Stimulated activated CD8-positive, alpha-beta memory T cell treated with anti-CD3 and anti-CD28 coated beads, Interleukin-15, amount 100 ng/mL, for 24 hours (primary cell): Measurements from ENCODE around the gene NDUFAF8.
A peak's percentile ranks its signal among the peaks of the same experiment; 100 is the strongest.
"Not testable (repeated sequence)": the region's sequence is repeated elsewhere in the genome, so short reads cannot be mapped to it uniquely, and the experiment has no call there.

Experiments
- DNase-seq: peaks from one replicate; pipeline ENCODE4 v3.0.0-alpha.2; 2020; ENCODE audit warnings: low read depth

The NDUFAF8 gene

GRCh38 chr17:81223762-81224130 lies 15.4 kb upstream of the NDUFAF8 start:
- DNase-seq: no peak

DNA sequence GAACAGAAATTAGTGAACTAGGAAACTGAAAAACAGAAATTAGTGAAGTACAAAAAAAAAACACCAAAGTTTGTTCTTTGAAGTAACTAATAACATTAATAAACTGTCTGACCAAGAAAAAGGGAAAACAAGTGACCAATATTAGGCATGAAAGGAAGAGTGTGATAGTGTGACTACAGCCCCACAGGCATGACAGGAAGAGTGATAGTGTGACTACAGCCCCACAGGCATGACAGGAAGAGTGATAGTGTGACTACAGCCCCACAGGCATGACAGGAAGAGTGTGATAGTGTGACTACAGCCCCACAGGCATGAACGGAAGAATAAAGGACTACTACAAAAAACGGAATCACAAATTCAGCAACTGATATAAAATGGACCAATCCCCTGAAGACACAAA lies 11.5 kb upstream of the NDUFAF8 start:
- DNase-seq: not testable (repeated sequence)

GRCh38 chr17:81228420-81228819 lies 10.7 kb upstream of the NDUFAF8 start:
- no peak for DNase-seq

DNA sequence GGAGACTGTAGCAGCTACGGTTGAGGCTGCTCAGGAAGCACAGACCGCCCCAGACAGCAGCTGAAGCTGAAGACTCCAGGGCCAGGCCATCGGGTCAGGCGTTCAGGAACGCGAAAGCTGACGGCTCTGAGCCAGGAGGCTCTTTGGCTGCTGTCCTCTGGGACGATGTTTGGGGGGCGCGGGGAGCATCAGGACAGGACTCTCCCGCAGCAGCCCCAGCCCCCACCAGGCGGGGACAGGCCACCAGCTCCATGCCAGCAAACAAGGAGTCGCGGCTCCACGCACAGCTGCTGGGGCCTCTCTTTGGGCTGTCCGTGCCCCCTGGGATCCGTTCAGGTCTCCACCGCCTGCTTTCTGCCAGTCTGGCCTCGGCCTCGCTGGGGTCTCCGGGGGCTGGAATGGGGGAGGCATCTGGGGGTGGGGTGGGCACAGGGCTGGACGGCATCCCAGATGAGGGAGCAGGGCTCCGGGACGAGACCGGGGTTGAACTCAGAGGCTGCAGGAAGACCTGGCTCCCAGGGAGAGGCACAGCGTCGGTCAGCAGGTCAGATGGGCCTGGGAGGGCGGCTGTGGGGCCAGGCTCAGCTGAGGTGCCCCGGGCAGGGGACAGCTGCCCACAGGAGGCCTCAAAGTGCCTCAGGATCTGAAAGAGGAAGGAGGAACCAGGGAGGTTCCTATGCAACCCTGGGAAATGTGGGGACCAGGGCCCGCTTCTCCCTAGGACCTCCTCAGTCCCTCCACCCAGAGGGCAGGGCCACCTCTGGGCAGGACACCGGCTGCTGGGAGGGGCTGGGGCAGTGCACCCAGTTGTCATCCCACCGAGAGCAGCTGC lies 10.1 kb upstream of the NDUFAF8 start:
- no peak for DNase-seq

DNA sequence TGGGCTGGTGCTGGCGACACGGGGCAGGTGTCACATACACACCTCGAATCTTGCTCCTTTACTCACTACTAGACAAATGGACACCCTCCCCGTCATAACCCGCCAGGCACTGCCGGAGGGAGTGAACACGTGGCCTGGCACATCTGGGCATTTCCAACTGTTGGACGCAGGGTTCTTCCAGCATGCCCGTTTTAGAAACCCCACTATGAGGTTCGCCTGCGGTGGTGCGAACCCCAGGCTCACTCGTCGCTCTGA lies 9.5 kb upstream of the NDUFAF8 start:
- no peak for DNase-seq

GRCh38 chr17:81230043-81230820 lies 8.9 kb upstream of the NDUFAF8 start:
- no peak for DNase-seq

DNA sequence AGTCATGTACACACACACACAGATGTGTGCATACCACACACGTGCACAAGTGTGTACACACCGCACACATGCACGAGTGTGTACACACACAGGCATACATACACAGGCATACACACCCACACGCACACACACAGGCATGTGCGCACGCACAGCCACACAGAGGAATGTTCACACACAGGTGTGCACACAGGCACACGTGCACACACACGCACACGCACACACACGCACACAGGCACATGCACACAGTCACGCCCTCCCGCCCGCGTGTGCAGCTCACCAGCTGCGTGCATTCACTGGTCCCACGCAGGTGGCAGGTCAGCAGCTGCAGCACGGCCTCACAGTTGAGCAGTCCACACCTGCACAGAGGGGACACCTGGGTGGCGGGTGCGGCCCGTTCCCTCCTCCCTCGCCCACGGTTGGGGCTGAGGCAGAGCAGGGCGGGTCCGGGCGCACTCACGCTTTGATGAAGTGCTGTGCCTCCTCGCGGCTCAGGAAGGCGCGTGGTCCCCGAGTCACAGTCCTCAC lies 7.9 kb upstream of the NDUFAF8 start:
- DNase-seq: no peak

GRCh38 chr17:81231766-81232581 lies 7.1 kb upstream of the NDUFAF8 start:
- DNase-seq: no peak

DNA sequence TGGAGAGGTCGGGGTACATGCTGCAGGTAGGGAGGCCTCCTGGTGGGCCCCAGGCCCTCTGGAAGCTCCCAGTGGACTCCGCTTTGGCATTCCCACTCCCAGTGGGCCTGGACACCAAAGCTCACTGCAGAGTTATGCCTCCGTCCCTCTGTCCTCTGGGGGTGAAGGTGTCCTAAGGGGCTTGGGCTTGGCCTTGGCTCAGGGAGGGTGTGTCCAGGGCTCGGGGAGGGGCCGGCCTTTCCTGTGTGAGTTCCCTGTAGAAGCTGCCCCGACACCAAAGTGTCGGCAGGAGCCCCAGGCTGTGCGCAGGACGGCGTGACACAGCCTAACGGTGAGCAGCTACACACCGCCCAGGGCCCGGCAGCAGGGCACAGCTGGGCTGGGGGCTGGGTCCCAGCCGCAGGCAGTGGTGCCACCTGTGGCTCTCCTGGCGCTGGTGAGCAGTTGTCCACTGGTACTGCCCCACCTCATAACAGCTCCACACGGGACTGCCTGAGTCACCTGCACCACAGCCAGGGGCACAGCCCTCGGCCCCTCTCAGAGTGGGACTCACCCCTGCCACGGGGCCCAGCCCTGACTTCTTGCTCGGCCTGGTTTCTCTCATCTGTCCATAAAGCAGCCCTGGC lies 6.4 kb upstream of the NDUFAF8 start:
- DNase-seq: no peak

DNA sequence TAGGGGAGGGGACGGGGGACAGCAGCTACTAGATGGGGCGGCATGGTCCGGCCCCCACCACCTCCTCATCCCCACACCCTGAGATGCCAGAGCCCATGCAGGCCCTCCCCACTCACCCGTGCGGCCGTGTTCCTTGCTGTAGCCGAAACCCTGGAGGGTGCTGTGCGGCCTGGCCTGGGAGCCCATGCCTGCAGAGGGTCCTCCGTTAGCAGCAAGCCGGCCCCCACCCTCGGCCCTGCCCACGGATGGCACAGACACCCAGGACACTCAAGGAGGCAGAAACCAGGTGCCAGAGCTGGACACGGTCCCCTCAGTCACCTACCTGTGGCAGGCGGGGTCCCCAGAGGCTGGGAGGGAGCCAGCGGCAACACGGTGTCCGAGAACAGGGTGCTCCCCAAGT lies 5.8 kb upstream of the NDUFAF8 start:
- no peak for DNase-seq

GRCh38 chr17:81233811-81234505 lies 5.2 kb upstream of the NDUFAF8 start:
- DNase-seq: no peak

DNA sequence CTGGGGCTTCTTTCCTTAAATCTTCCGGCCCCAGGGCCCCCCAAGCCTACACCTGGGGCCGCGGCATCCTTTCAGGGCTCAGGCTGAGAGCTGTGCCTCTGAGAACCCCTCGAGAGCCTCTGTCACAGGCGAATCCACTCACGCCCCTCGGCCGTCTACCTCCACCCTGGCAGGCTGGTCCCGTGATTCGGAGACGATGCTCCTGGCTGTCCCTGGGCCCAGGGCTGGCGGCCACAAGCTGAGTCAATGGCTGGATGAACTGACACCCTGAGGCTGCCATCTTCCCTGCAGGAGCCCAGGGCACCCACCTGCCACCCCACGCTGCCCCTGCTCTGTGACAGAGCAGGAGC lies 4.6 kb upstream of the NDUFAF8 start:
- DNase-seq: no peak

DNA sequence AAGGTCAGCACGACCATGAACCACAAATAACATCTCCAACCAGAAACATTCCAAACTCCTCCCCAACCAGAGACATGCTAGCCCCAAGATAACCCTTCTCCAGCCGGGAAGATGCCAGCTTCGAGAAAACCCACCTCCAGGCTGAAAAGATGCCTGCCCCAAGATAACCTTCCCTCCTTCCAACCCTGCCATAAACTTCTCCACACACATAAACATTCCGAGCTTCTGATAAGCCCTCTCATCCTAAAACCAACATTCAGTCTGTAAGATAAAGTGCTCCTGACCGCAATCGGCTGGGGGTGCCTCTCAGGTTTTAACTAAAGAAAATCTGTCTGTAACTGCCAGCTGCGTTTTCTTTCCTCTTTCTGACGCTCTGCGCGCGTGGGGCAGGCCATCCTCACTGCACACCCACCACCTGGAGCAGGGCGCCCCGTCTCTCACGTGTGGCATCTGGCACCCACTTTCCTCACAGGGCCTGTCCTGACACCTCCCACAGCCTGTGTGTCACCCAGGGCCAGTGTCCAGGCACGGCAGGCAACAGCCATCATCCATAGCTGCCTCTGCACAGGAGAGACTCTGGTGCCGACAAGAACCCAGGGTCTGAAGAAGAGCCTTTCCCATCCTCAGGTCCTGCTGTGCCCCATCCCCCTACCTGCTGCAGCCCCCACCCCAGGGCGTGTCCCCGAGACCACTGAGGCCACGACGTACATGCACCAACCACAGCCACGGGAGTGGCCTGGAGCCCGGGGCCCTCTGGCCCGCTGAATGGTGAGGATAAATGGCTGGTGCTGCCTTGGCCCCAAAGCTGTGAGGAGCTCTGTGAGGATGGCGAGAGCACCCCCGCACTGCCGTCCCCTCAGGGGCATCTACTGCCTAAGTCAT lies 3.9 kb upstream of the NDUFAF8 start:
- DNase-seq: no peak

- no peak for DNase-seq
These were observed 3.0 kb upstream of the NDUFAF8 start for GRCh38 chr17:81235822-81236740.

GRCh38 chr17:81236784-81237183 lies 2.3 kb upstream of the NDUFAF8 start:
- DNase-seq: no peak

GRCh38 chr17:81237591-81238489 lies 1.3 kb upstream of the NDUFAF8 start:
- DNase-seq: no peak

DNA sequence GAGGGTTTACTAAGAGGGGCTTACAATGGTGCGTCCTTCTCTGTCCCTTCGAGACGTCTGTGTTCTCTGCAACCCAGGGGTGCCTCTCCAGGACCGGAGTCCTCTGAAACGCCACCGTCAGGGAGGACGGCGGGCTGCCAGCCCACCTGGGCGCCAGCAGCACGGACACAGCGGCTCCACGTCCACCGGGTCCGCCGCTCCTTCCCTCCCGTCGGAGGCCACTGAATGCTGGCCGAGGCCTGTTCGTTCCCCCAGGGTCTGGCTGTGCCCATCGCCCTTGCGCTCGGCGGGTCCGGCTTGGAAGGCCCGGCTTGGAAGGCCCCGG lies 666 bp upstream of the NDUFAF8 start:
- DNase-seq: no peak

DNA sequence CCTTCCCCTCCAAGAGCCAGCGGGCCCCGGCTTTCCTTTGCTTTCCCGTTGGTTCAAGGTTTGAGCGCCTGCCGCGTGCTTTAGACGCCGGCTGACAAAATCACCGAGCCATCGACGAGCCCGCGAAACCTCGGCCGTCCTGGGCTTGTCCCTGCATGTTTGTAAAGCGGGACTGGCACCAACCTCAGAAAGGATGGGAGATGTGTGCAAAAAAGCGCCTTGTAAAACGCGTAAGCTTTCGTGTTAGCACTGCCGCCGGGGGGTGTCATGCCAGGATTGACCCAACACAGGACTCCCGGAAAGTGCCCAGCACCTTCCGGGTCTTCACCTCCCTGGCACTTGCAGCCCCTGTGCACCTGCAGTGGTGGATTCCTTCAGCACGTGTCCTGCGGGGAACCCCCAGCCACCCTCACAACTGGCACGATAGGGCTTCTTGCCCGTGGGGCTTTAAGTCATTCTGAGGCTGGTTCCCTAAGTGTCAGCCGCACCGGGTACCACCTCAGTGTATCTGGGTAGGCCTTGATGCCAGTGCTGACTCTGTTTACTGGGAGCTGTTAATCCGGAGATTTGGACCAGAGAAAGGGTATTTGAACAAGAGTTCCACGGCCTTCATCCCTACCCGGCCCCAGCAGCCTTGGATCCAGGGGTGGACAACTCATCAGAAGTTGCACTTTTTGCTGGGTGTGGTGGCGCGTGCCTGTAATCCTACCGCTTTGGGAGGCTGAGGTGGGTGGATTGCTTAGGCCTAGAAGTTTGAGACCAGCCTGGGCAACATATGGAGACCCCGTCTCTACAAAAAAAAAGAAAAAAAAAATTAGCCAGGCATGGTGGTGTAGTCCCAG lies 817 bp downstream of the NDUFAF8 start:
- DNase-seq: peak; percentile 21
